NCI-H2196 treated with DMSO at 0.1 percent for 48 hours (cell line): ENCODE results near the gene TCEAL3.
"Not testable (repeated sequence)": the region's sequence is repeated elsewhere in the genome, so short reads cannot be mapped to it uniquely, and the experiment has no call there.

ENCODE experiments used
- DNase-seq: peaks from one replicate; lab custom pipeline; 2025; ENCODE audit not compliant: unreplicated experiment; lab: John Stamatoyannopoulos, UW

The TCEAL3 gene

DNA sequence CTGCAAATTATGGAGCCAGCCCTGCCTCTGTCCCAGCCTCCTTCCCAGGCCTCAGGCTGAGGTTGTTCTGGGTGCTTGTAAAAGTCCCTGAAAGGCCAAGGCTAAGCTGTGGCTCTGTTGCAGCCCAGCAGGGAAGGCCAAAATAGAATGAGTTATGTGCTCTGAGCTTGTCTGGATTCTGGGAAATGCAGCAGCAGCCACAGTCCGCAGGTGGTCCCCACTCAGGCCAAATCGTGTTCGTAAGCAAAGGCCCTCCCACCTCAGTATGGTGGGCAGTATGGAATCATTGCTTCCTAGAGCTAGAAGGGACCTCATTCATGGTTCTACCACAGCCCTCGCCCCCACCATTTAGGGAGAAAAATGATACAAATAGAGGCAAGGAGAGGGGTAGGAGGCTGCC, 16.3 kb downstream of the TCEAL3 start:
- no peak for DNase-seq

DNA sequence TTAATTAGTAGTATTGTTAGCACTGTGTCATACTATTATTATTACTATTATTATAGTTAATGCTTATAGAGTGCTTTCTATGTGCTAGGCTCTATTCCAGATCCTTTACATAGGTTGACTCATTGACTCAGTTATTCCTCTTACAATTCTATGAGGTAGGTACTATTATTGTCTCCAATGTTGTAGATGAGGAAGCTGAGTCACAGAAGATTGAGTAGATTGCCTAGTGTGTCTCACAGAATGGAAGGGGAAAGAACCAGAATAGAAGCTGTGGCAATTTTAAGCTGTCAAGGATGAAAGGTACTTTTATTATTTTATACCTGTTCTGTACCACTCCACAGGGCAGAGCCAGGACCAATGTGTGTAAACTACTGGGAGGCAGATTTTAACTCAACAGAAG, 19.1 kb downstream of the TCEAL3 start:
- DNase-seq = no peak

DNA sequence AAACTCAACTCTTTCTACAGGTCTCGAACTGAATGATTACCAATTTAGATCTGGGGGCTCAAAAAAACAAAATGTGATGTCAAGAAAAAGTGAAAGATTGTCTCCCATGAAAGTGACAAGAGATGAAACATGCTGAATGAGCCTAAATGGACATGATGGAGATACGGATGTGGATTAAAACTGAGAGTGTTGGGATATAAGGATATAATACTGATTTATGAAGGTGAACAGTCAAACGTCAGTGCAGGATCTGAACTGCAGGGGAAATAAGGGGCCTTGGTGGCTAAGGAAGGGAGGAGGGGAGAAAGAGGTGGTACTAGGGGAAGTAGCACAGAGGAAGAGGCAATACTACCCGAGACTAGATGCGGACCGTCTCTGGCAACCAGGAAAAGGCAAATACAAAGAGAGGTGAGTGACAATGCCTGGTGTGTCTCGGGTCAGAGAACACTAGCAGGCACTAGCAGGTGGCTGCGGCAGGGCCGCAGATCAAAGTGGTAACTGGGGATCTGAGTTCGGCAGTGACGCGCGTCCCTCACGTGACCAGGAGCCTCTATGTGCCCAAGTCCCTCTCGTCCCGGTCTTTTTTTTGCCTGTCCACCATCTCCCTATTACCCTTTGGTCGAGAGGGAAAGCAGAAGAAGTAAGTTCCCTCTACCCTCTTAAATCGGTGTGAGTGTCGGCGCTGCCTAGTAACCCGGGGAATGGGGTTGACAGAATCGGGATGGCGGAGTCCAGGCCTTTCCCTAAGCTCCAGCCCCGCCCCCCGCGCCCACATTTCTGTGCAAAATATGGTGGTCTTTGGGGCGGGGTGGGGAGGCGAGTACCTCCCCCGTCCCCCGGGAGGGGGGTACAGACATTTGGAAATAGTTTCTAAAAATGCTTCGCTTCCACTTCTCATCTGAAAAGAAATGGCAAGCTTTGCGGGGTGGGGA, 20.9 kb downstream of the TCEAL3 start, which contains the start of gene TCEAL1:
Gene TCEAL1 (plus strand): TSS at position 590 of the 932 bp plus-strand sequence. CDS start 942 bp downstream, outside the sequence.
- DNase-seq = peak; percentile 9

DNA sequence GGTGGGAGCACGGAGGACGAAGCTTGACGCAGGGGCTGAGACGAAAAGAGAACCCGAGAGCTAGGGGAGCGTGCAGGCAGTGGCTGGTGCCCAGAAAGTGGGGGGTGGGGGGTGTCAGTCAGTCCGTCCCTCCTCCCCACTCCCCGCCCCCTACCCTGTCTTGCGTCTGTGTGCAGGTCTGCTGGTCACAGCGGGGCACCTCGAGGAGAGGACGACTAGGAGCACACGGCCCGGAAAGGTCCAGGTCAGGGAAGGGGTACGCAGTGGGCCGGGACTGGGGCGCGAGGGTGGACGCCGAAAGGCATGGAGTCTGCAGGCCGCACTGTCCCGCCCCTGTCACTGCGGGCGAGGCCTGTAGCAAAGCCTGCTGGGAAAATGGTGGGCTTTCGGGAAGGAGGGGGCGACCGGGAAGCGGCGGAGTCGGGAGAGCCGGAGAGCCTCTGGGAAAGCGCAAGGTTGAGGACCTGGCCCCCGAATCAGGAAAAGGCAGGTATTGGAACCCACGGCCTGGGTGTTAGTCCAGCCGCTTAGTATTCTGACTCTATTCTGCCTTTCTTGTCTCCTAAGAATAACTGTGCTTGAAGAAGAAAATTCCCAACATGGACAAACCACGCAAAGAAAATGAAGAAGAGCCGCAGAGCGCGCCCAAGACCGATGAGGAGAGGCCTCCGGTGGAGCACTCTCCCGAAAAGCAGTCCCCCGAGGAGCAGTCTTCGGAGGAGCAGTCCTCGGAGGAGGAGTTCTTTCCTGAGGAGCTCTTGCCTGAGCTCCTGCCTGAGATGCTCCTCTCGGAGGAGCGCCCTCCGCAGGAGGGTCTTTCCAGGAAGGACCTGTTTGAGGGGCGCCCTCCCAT, 21.8 kb downstream of the TCEAL3 start:
- peak; percentile 25 for DNase-seq

DNA sequence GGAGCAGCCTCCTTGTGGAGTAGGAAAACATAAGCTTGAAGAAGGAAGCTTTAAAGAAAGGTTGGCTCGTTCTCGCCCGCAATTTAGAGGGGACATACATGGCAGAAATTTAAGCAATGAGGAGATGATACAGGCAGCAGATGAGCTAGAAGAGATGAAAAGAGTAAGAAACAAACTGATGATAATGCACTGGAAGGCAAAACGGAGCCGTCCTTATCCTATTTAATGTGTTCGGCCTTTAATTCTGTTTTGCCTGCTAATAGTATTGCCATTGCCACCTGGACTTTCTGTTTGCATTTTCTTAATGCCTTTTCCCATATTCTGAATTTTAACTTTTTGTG, 22.4 kb downstream of the TCEAL3 start:
- no peak for DNase-seq

DNA sequence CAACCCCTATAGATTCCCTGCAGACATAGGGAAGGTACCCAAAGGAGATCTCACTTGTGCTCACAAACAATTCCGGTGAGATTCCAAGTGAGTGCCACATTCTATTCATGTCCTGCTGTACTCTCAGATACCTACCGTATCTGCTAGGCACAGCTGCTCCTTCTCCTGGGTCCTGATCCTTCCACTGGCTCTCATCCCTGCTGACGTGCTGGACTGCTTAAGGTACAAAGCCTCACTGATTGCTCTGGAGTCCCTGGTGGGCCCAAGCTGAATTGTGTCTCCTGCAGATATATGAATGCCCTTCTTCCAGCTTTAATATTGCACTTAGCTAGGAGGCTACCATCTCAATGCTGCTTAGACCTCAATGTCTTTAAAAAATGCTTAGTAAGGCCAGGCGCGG, 23.4 kb downstream of the TCEAL3 start:
- no peak for DNase-seq

DNA sequence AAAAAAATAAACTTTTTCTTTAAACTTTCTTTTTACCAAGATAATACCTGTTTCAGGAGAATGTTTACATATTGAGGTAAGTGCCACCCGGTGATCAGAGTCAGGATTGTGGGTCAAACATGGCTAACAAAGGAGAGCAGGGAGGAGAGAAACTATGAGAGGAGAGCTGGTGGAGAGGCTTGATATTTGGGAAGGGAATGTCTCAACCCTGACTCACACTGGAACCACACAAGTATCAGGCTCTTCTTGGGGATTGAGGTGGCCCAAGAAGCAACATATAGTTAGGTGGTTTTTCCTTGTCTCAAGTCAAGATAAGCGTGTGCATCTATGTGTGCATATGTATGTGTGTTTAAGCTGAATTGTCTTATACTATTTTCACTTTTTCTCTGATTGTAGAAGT, 27.7 kb downstream of the TCEAL3 start:
- DNase-seq = no peak

DNA sequence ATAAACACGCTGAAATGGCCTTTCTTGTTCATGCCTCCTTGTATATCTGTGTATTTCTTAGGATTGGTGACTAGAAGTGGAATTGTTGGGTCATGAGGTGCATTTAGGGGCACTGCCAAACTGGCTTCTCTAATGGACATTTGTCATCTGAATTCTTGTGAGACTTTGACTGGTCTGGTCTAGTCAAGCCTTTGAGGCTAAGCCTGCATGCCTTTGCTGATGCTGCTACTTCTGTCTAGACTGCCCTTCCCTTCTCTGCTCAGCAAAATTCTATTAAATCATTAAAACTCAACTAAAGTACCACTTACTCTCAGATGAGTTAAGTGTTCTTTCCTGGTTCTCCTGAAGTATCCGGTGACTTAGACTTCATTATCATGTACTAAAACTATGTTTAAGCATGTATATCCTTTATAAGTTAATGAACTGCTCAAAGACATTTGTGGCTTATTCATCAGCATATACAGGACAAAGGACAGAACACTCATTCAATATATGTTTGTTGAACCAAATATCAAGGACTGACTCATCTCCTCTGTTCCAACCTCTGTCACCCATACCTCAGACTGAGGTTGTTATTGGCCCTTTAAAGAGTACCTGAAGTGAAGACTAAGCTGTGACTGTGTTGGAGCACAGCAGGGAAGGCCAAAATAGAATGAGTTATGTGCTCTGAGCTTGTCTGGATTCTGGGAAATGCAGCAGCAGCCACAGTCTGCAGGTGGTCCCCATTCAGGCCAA, 30.0 kb downstream of the TCEAL3 start:
- no peak for DNase-seq

DNA sequence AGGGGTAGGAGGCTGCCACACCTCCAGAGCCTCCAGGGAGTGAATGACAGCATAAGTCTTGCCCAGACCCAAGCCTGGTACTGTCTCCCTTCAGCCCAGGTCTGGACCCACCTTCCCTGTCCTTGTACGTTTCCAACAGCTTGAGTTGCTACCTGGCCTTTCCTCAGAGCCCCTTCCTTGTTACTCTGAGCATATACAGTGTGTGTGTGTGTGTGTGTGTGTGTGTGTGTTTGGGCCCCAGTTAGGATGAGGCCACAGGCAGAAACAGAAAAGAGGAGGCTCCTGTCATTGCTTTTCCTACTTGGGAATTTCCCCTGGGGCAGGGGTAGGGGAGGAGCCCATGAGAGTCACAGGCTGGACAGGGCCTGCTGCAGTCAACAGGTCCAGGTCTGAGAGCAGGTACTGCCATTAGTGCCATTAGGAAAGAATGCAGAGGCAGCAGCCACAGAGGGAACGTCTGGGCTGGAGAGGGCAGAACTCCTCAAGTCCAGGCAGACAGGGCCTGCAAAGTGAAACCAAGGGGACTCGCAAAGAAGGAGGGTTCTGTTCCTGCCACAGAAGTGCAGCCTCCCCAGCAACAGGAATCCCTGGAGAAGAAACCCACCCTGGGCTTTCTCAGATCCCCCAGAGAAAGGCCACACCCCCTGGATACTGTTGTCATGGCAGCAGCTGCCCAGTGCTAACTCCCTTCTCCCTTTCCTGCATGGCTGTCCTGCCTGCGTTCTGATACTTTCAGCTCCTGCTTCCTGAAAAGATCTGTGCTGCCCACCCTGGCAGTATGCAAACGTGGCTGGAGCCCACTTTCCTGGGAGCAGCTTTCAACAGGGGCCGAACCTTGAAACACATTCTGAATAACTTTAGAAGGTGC, 30.9 kb downstream of the TCEAL3 start:
- DNase-seq = peak; percentile 4

DNA sequence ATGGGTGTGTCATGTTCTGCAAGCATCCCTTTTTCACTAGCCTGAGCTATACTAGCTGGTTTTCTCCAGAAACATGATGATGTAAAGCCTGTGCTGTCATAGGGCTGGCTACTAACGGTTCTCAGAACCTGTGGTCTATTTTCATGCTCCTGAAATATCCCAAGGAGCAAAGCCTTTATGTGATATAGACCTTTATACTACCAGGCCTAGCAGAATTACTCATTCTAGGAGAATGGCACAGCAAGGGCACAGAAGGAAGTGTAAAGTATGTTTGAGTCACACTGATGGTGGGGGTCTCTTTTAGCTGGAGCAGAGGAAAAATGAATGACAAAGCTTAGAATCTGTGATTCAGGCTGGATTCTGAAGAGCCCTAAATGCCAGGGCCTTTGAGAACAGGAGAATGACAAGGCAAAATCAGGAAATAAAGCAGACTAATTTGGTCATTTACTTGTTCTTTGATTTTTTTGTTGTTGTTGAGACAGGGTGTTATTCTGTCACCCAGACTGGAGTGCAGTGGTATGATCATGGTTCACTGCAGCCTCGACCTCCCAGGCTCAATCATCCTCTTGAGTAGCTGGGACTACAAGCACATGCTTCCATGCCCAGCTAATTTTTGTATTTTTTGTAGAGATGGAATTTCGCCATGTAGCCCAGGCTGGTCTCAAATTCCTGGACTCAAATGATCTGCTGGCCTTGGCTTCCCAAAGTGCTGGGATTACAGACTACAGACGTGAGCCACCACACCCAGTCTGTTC, 32.8 kb downstream of the TCEAL3 start:
- no peak for DNase-seq

DNA sequence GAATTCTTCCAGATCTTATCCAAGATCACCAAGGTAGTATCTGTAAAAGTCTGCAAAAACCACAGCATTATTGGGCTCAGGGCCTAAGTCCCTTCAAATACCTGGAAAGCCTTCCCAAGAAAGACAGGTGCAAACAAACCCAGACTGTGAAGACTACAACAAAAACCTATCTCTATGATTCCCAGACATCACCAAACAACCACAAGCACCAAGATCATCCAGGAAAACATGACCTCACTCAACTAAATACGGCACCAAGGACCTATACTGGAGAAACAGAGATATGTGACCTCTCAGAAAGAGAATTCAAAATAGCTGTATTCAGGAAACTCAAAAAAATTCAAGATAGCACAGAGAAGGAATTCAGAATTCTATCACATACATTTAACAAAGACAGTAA, 36.4 kb downstream of the TCEAL3 start:
- DNase-seq = no peak

DNA sequence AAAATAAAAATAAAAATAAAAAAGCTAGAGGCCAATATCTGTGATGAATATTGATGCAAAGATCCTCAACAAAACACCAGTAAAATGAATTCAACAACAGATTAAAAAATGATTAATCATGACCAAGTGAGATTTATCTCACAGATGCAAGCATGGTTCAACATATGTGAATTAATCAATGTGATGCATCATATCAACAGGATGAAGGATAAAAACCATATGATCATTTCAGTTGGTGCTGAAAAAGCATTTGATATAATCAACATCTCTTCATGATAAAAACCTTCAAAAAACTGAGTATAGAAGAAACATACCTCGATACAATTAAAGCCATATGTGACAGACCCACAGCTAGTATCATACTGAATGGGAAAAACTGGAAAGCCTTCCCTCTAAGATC, 39.9 kb downstream of the TCEAL3 start:
- no peak for DNase-seq

DNA sequence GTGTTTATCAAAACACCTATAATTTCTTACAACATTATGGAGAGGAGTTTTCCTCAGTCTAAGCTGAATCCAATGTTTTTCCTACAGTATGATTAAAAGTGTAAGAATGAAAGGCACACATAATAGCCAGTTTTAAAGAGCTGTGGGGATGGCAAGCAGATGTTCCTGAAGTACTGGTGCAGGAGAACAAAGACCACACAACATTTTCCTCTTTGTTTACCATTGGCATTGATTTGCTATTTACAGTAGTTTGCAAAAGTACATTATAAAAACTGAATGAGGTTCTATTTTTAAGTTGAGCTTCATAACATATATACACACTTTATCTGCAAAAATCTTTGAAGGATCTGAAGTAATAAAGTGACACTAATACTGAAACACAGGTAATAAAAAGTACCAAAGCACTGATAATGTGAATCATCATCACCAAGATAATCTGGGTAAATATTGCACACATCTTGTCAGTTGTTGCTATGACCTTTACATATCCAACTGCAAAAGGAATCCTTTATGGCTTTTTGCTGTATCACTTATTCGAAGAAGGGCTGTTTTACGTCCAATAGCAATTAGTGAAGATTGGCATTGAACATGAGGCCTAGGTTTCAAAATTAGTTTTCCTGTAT, 43.5 kb downstream of the TCEAL3 start:
- DNase-seq = no peak

DNA sequence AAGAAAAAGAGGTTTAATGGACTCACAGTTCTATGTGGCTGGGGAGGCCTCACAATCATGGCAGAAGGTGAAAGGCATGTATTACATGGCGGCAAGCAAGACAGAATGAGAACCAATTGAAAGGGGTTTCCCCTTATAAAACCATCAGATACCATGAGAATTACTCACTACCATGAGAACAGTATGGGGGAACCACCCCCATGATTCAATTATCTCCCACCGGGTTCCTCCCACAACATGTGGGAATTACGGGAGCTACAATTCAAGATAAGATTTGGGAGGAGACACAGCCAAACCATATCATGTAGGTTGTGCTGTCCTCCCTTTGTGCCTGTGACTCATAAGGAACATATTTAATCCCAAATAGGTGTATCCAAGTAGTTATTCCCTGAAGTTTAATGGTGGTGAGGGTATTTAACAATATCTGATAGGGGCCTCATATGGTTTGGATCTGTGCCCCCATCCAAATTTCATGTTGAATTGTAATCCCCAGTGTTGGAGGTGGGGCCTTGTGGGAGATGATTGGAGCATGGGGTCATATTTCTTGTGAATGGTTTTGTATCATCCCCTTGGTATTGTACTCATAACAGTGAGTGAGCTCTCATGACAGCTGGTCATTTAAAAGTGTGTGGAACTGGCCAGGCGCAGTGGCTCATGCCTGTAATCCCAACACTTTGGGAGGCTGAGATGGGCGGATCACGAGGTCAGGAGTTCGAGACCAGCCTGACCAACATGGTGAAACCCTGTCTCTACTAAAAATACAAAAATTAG, 47.7 kb downstream of the TCEAL3 start:
- DNase-seq = not testable (repeated sequence)

DNA sequence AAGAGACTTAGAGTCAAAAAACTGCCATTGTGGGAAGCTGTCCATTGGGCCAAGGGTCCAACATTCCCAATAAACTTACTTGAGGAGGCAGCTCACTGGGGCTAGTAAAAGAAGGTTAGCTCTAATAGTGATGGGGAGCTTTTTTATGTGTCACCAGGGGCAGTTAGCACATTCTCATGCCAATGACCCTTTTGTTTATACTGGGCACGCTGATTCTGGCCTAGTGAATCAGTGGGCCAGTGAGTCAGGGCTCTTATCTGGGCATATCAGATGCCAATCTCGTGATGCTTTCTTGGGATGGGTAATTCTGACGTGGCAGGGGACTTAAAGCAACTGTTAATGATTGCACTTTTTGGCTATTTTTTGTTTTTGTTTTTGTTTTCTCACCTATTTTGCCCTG, 48.9 kb downstream of the TCEAL3 start:
- no peak for DNase-seq

DNA sequence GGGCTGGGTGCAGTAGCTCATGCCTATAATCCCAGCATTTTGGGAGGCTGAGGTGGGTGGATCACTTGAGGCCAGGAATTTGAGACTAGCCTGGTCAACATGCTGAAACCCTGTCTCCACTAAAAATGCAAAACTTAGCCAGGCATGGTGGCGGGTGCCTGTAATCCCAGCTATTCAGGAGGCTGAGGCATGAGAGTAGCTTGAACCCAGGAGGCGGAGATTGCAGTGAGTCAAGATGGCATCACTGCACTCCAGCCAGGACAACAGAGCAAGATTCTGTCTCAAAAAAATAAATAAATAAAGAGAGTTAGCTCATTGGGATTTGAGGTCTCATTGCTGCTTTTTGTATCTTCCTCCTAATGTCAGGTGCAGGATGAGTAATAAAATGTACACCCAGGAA, 49.3 kb downstream of the TCEAL3 start:
- DNase-seq = not testable (repeated sequence)

DNA sequence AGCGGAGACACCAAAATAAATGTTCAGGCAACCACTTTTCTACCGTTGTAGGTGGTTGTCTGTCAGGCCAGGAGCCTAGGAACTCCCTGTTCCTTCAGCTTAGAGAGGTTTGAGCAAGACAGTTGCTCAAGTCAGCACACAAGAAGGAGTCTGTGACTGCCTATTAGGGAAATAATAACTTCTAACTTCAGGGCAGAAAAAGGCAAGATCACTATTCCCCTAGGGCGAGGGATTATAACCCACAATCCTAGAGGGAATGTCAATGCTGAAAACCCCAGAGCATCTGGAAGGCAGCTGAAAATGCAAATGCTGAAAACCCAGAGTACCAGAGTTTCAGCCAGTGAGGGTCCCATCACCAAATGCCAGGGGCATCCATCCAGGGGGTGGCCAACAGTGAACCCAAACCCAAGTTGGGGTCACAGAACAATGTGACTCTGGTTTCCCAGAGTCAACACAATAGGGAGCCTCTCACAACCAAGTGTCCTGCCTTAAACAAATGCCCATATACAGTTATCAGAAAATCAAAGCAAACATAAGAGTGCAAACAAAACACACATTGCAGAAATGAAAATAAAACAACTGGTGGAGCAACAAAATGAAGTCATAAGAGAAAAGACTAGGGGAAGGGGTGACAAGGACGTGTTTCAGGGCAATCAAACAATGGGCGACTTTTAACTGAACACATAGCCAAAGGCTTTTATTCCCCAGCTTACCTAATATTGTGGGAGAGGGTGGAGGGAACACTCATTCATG, 51.1 kb downstream of the TCEAL3 start:
- no peak for DNase-seq

DNA sequence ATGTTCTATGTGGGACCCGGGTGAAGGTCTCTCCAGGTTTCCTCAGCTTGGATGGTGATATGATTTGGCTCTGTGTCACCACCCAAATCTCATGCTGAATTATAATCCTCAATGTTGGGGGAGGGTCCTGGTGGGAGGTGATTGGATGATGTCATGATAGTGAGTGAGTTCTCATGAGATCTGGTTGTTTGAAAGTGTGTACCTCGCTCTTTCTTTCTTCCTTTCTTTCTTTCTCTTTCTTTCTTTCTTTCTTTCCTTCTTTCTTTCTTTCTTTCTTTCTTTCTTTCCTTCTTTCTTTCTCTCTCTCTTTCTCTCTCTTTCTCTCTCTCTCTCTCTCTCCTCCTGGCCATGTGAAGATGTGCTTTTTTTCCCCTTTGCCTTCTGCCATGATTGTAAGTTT, 51.7 kb downstream of the TCEAL3 start:
- DNase-seq = not testable (repeated sequence)
